Testis (tissue), 2 donors: ENCODE results near the gene PACSIN1.

ENCODE experiments used
- CTCF ChIP-seq, 3 experiments: fragments of 450-650 bp in 2 of 3; fragments of 200-600 bp in 1 of 3; sonication (generic) in 1 of 3; IDR thresholded peaks; one replicate each; pipeline ENCODE4 v1.5.1; 2016 to 2019; ENCODE audit warnings: antibody characterized with exemption in 3 of 3, mild to moderate bottlenecking in 2 of 3, moderate library complexity in 1 of 3
- POLR2A ChIP-seq: fragments of 450-650 bp; IDR thresholded peaks from one replicate; pipeline ENCODE4 v1.6.1; 2017; ENCODE audit warnings: antibody characterized with exemption, mild to moderate bottlenecking, moderate library complexity

- TF ChIP-seq CTCF (IDR thresholded peaks at IDR 0.05) = no peak
- no peak for TF ChIP-seq POLR2A
Measured at GRCh38 chr6:34565722-34566137, 99.9 kb downstream of the PACSIN1 start.
